Brain microvascular endothelial cell (primary cell): ENCODE data around the gene CANT1.

Experiments
- DNase-seq: peaks from one replicate; pipeline ENCODE4 v3.0.0-alpha.2; 2020
- H3K27ac ChIP-seq: fragments of 250-450 bp; sonication (Bioruptor Pico); 2 replicates; pipeline ENCODE4 v1.5.1; 2020; ENCODE audit warnings: mild to moderate bottlenecking, moderate library complexity
- H3K27me3 ChIP-seq: fragments of 250-450 bp; sonication (Bioruptor Pico); replicated peaks from 2 replicates; pipeline ENCODE4 v1.5.1; 2020; ENCODE audit warnings: mild to moderate bottlenecking
- H3K36me3 ChIP-seq: fragments of 250-450 bp; sonication (Bioruptor Pico); replicated peaks from 2 replicates; pipeline ENCODE4 v1.5.1; 2020; ENCODE audit warnings: mild to moderate bottlenecking
- H3K4me3 ChIP-seq: 2 replicates; pipeline ENCODE4 v1.5.1; 2011; ENCODE audit warnings: low read depth, mild to moderate bottlenecking, control low read depth, low read length, moderate library complexity
- CTCF ChIP-seq: IDR thresholded peaks from 2 replicates; pipeline ENCODE4 v1.5.1; 2011; ENCODE audit warnings: low read depth, mild to moderate bottlenecking, moderate library complexity, low read length, control low read depth, inconsistent platforms; ENCODE audit errors: missing control alignments
- in situ Hi-C: cut with HindIII; loops from 2 replicates; pipeline ENCODE4 v1.10.0; 2017; ENCODE audit warnings: low sequenced_read_pairs, low pct_ligation_motif_present

The CANT1 gene

GRCh38 chr17:79041723-79042420 lies 32.3 kb upstream of the CANT1 start:
- in situ Hi-C loops, result no loop called here
- no peak overlapping the region for H3K27ac ChIP-seq
- TF ChIP-seq CTCF, result no peak
- no peaks in the 10 kb centered on the region for H3K36me3 ChIP-seq
- DNase-seq, result no peak
- H3K27me3 ChIP-seq, result peaks cover 2% of the 10 kb centered on the region
- no peak overlapping the region for H3K4me3 ChIP-seq

GRCh38 chr17:79041041-79041570 lies 31.5 kb upstream of the CANT1 start:
- H3K27ac ChIP-seq, result no peak overlapping the region
- H3K27me3 ChIP-seq, result no peaks in the 10 kb centered on the region
- no peaks in the 10 kb centered on the region for H3K36me3 ChIP-seq
- in situ Hi-C loops, result no loop called here
- no peak for DNase-seq
- H3K4me3 ChIP-seq, result no peak overlapping the region
- TF ChIP-seq CTCF, result no peak

- no peak for TF ChIP-seq CTCF
- no peaks in the 10 kb centered on the region for H3K27me3 ChIP-seq
- in situ Hi-C loops, result no loop called here
- H3K4me3 ChIP-seq, result no peak overlapping the region
- no peak overlapping the region for H3K27ac ChIP-seq
- DNase-seq, result no peak
- H3K36me3 ChIP-seq, result no peaks in the 10 kb centered on the region
Observed at GRCh38 chr17:79039886-79040285, 30.3 kb upstream of the CANT1 start.

- H3K36me3 ChIP-seq, result no peaks in the 10 kb centered on the region
- no peak for TF ChIP-seq CTCF
- H3K27ac ChIP-seq, result no peak overlapping the region
- H3K4me3 ChIP-seq, result no peak overlapping the region
- in situ Hi-C loops, result no loop called here
- no peaks in the 10 kb centered on the region for H3K27me3 ChIP-seq
- DNase-seq, result no peak
Observed at GRCh38 chr17:79039171-79039570, 29.6 kb upstream of the CANT1 start.

GRCh38 chr17:79038545-79039135 lies 29.1 kb upstream of the CANT1 start:
- DNase-seq, result peak; percentile 67
- H3K27me3 ChIP-seq, result no peaks in the 10 kb centered on the region
- H3K27ac ChIP-seq, result peak overlapping the region; percentile 43
- no peaks in the 10 kb centered on the region for H3K36me3 ChIP-seq
- in situ Hi-C loops, result no loop called here
- H3K4me3 ChIP-seq, result no peak overlapping the region
- TF ChIP-seq CTCF, result no peak
